Middle frontal gyrus (tissue), 1 donor: ENCODE measurements around the gene BTF3.
"Not testable (repeated sequence)": the region's sequence is repeated elsewhere in the genome, so short reads cannot be mapped to it uniquely, and the experiment has no call there.

Experiments used
- DNase-seq: peaks from one replicate; pipeline ENCODE4 v3.0.0-alpha.2; 2015; ENCODE audit warnings: low spot score; ENCODE audit errors: extremely low spot score

BTF3 gene

GRCh38 chr5:73485715-73486114 lies 12.5 kb upstream of the BTF3 start:
- DNase-seq: no peak

GRCh38 chr5:73486119-73486899 lies 11.9 kb upstream of the BTF3 start:
- DNase-seq: no peak

- not testable (repeated sequence) for DNase-seq
Observed at GRCh38 chr5:73487257-73487656, 11.0 kb upstream of the BTF3 start.

DNA sequence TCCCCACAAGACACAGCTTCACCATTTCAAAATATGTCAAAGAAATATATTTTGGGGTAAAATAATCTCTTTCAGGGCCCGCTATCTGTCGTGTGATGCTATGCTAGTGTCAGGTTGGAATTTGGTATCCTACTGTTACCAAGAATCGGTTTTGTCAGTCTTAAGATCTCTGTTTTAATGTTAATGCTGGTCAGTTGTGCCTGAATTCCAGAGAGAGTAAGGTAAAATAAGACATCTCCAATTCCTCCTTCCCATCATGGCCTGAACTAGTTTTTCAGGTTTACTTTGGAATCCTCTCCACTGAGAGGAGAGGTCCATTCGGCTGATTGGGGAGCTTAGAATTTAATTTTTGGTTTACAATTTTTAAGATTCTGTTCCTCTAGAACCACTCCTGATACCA lies 10.4 kb upstream of the BTF3 start:
- DNase-seq: no peak

DNA sequence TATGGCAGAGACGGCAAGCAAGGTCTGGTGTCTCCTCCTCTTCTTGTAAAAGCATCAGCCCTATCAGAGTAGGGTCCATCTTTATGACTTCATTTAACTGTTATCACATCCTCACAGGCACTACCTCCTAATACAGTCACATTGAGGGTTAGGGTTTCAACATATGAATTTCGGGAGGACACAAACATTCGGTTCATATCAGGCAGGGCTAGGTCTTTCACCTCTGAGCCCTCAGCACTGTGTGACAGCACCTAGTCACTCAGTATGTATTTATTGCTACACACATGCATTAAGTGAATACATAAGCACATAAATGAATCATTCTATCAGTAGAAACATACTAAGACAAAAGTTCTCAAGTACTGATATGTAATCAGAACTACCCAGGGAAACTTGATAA lies 9.4 kb upstream of the BTF3 start:
- DNase-seq: no peak

- no peak for DNase-seq
Observed at GRCh38 chr5:73490088-73490487, 8.2 kb upstream of the BTF3 start.

DNA sequence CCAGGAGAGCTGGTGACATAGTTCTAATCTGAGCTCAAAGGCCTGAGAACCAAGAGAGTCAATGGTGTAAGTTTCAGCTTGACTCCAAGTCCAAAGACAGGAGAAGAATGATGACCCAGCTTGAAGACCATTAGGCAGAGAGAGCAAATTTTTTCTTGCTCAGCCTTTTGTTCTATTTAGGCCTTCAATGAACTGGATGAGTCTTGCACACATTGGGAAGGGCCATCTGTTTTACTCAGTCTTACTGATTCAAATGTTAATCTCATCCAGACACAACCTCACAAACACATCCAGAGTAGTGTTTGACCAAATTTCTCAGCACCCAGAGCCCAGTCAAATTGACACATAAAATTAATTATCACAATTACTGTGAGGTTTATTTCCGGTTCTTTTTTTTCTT lies 7.1 kb upstream of the BTF3 start:
- no peak for DNase-seq

DNA sequence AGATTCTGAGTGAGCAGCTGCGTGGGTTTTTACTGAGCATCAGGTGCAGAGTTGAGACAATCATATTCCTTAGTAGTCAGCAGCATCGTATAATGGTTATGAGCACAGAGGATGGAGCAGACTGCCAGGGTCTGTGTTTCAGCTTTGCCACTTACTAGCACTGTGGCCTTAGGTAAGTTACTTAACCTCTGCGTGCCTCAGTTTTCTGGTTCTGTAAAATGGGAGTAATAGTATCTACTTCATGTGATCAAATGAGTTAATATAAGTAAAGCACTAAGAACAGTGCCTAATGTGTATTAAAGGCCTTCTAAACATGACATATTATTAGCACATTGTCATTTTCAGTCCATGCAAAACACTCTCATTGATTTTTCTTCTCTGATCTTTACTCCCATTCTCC lies 4.8 kb upstream of the BTF3 start:
- DNase-seq: no peak

- no peak for DNase-seq
Observed at GRCh38 chr5:73494721-73495120, 3.5 kb upstream of the BTF3 start.

- no peak for DNase-seq
Observed at GRCh38 chr5:73495772-73496335, 2.4 kb upstream of the BTF3 start.

DNA sequence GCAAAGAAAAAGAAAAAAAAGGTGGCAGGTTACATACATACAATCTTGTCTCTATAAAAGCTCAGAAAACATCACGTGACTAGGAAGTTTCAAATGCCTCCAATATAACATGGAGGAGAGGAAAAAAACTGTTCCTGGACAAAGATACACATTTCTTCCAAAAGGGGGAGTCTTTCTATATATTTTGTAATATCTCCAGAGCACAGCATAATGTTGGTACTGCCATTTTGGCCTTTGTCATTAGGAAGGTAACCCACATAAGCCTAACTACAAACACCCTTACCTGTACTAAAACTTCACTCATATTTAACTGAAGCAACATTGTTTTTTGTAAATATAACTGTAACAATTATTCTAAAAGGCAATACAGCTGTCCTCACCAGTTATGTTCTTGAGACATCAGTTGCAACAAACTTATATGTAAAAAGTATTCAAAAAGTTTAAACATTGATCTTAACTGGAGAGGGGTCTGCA lies 1.2 kb upstream of the BTF3 start:
- no peak for DNase-seq

GRCh38 chr5:73497497-73498056 lies 665 bp upstream of the BTF3 start:
- no peak for DNase-seq

DNA sequence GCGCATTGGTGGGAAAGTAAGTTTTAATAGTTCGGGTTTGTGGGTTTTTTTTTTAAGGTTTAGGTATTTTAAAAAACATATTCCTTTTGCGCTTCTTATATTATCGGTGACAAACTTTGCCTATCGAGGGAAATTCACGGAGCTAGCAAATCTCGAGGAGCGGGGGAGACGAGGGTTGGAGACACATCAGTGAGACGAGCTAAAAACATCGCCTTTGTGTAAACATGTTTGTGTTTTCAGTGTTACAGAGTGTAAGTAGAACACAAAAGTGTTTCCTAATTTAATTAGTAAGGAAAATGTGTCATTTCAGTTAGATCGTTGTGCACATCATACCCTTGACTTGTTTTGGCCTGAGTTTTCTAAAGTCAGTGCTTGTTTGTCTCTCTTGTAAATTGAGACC lies 945 bp downstream of the BTF3 start:
- no peak for DNase-seq

GRCh38 chr5:73499756-73500155 lies 1.5 kb downstream of the BTF3 start:
- no peak for DNase-seq

DNA sequence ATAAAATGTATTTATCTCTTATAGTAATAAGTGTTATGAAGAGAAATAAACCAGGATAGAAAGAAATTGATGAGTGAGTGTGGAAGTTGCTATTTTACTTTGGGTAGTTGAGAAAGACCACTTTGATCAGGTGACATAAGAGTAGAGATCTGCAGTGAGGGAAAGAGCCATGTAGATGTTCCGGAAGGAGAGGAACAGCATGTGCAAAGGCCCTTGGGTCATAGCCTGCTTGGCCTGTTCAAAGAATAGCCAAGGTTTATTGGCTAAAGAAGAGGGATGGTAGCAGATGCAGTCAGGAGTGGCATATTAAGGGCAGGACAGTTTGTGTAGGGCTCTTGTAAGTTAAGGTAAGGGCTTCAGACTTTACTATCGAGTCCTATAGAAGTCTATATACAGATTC lies 3.2 kb downstream of the BTF3 start:
- DNase-seq: no peak

GRCh38 chr5:73506459-73506955 lies 8.3 kb downstream of the BTF3 start:
- DNase-seq: no peak

DNA sequence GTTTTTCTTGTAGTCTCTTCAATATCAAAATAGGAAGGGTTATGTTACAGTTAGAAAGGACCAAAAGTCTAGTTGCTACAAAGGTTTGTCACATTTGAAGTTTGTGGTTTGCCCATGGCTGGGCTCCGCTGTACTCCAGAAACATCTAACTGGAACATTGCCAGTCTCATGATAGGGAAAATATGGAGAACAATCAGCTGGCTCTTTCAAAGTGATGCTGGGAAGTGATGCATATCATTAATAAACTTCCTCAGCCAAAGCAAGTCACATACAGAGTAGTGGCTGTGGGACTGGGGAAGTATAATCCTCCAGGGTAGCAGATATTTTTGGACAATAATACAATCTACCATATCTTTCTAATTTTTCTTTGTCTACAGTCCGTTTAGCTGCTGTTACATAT lies 8.8 kb downstream of the BTF3 start:
- DNase-seq: no peak

DNA sequence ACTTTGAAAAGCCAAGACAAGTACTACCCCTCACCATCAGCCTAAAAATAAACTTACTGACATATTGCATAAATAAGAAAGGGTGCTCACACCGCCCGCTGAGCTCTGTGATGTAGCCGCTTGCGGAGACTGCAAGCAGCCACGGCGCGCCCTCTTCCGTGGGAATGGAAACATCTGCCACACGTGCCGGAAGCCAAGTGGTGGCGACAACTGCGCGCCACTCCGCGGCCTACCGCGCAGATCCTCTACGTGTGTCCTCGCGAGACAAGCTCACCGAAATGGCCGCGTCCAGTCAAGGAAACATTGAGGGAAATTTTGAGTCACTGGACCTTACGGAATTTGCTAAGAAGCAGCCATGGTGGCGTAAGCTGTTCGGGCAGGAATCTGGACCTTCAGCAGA lies 10.3 kb downstream of the BTF3 start:
- DNase-seq: not testable (repeated sequence)

- no peak for DNase-seq
Observed at GRCh38 chr5:73513996-73514395, 15.8 kb downstream of the BTF3 start.

DNA sequence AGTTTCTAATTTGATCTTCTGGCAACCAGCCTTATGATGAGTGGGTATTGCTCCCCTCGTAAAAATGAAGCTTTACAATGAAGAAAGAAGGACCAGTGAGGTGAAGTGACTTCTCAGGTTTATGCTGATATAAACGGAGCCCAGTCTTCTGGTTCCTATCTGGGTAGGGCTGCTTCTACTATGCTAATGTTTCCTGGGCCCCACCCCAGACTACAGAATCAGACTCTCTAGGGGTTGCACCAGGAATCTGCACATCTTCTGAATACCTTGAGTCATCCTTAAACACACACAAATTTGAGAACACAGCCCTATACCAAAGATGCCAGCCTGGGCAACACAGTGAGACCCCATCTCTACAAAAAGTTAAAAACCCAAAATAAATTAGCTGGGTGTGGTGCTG lies 16.2 kb downstream of the BTF3 start:
- DNase-seq: no peak

GRCh38 chr5:73515232-73515631 lies 17.0 kb downstream of the BTF3 start:
- no peak for DNase-seq

DNA sequence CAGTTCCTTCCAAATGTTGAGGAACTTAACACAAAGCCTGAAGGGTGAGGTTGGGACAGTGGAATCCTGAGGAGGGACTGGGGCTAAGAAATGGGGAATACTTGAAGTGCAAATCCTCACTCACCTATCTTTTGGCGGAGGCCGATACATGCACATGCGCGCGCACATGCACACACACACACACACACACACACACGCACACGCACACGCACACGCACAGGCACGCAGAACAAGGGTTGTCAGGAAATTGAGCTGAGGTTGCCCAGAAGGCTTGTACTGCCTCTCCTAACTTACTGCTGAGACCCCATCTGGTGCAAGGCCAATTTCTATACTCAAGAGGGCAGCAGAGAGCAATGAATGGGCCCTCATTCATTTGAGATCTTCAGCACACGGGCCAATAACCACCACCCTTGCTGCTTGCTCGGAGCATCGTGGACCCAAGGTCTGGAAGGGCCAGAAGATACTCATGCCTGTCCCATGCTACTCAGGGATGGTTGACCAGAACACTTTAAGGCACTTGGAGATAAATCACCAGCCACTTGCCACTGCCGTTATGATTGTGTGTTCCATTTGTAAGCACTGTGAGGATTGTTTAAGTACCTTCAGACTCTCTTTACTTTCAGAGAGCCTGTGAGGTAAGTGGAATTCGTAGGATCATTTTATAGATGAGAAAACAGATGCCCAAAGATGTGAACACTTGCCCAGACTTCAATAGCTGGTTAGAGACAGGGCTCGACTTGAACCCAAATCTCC lies 21.5 kb downstream of the BTF3 start:
- DNase-seq: peak; percentile 50
